HepG2 (cell line): ENCODE results near the gene SEC14L5. TPM values are rescaled to one million over a fixed set of nuclear protein-coding genes. Genes with fewer than 3 reads are reported as not detected.
A peak's percentile ranks its signal among the peaks of the same experiment; 100 is the strongest.

Experiments used
- CHCHD3 ChIP-seq: sonication (generic); formaldehyde crosslinking; IDR thresholded peaks from 2 replicates; pipeline ENCODE4 v1.8.0; 2022; ENCODE audit warnings: mild to moderate bottlenecking, missing genetic modification reagents, moderate library complexity
- HOXA5 ChIP-seq: sonication (generic); formaldehyde crosslinking; IDR thresholded peaks from 2 replicates; pipeline ENCODE4 v1.4.0; 2020; ENCODE audit warnings: missing genetic modification reagents
- KDM1A ChIP-seq: IDR thresholded peaks from 2 replicates; pipeline ENCODE4 v1.6.1; 2016; ENCODE audit warnings: missing compliant biosample characterization
- MATR3 ChIP-seq: sonication (generic); formaldehyde crosslinking; IDR thresholded peaks from 2 replicates; pipeline ENCODE4 v1.4.0; 2020; ENCODE audit warnings: missing genetic modification reagents
- TOE1 ChIP-seq: sonication (generic); formaldehyde crosslinking; IDR thresholded peaks from 2 replicates; pipeline ENCODE4 v1.4.0; 2020; ENCODE audit warnings: mild to moderate bottlenecking, missing genetic modification reagents
- ZBTB8A ChIP-seq: sonication (generic); formaldehyde crosslinking; IDR thresholded peaks from 2 replicates; pipeline ENCODE4 v1.4.0; 2020; ENCODE audit warnings: mild to moderate bottlenecking, low read depth, missing genetic modification reagents, borderline replicate concordance
- ZNF101 ChIP-seq: sonication (generic); formaldehyde crosslinking; IDR thresholded peaks from 2 replicates; pipeline ENCODE4 v1.4.0; 2020; ENCODE audit warnings: mild to moderate bottlenecking, low read depth, missing genetic modification reagents, borderline replicate concordance
- ZNF205 ChIP-seq: IDR thresholded peaks from 2 replicates; pipeline ENCODE4 v1.6.1; 2018; ENCODE audit warnings: missing biosample characterization, missing genetic modification reagents
- ZNF296 ChIP-seq: sonication (generic); formaldehyde crosslinking; conservative IDR thresholded peaks from 2 replicates; pipeline ENCODE4 v1.5.0; 2020; ENCODE audit warnings: mild to moderate bottlenecking, missing genetic modification reagents
- ZNF556 ChIP-seq: sonication (generic); formaldehyde crosslinking; IDR thresholded peaks from 2 replicates; pipeline ENCODE4 v1.4.0; 2020; ENCODE audit warnings: mild to moderate bottlenecking, missing genetic modification reagents, borderline replicate concordance
- ZNF563 ChIP-seq: sonication (generic); formaldehyde crosslinking; IDR thresholded peaks from 2 replicates; pipeline ENCODE4 v1.8.0; 2022; ENCODE audit warnings: mild to moderate bottlenecking, moderate library complexity, missing genetic modification reagents
- polyA plus RNA-seq, 8 experiments: library from polyadenylated mRNA; depleted of rRNA in 3 of 8; stranded (reverse) in 7 of 8; unstranded in 1 of 8; fragments of >200 nt; fragmentation: Illumina TruSeq in 4 of 8; extraction: Trizol in 4 of 8; gene quantifications; 2 replicates each; pipeline versions ENCODE4 v1.2.1 to v1.2.3, GENCODE V29; 2011 to 2016; ENCODE audit warnings: low read depth in 4 of 8, missing spikeins in 1 of 8, mixed read lengths in 1 of 8; ENCODE audit not compliant: insufficient read depth in 1 of 8
- total RNA-seq, 5 experiments: library from RNA; depleted of rRNA; stranded (reverse); fragments of >200 nt; fragmentation: Illumina TruSeq; extraction: Trizol; gene quantifications; 2 replicates each; pipeline ENCODE4 v1.2.3, GENCODE V29; 2016; ENCODE audit warnings: low read depth in 1 of 5
- TF ChIP-seq, protein P1 (sequence below): fragments of 450-650 bp; IDR thresholded peaks from 2 replicates; pipeline ENCODE4 v1.6.1; 2017; ENCODE audit warnings: mild to moderate bottlenecking
- TF ChIP-seq, protein P2 (sequence below): sonication (generic); formaldehyde crosslinking; IDR thresholded peaks from 2 replicates; pipeline ENCODE4 v1.8.0; 2022; ENCODE audit warnings: low read depth, missing genetic modification reagents
- TF ChIP-seq, protein P3 (sequence below): sonication (generic); formaldehyde crosslinking; IDR thresholded peaks from 2 replicates; pipeline ENCODE4 v1.4.0; 2020; ENCODE audit warnings: mild to moderate bottlenecking, missing genetic modification reagents
- TF ChIP-seq, protein P4 (sequence below): sonication (generic); formaldehyde crosslinking; IDR thresholded peaks from 2 replicates; pipeline ENCODE4 v1.5.0; 2020; ENCODE audit warnings: mild to moderate bottlenecking, missing genetic modification reagents
- TF ChIP-seq, protein P5 (sequence below): sonication (generic); formaldehyde crosslinking; IDR thresholded peaks from 2 replicates; pipeline ENCODE4 v1.4.0; 2020; ENCODE audit warnings: missing genetic modification reagents, mild to moderate bottlenecking, borderline replicate concordance

SEC14L5 gene
- total and polyA plus RNA-seq, 2 of the 13 experiments (the other 11 are each of a cell fraction or from before 2014, with no cell fraction given) = 0.40 to 0.42 TPM

DNA sequence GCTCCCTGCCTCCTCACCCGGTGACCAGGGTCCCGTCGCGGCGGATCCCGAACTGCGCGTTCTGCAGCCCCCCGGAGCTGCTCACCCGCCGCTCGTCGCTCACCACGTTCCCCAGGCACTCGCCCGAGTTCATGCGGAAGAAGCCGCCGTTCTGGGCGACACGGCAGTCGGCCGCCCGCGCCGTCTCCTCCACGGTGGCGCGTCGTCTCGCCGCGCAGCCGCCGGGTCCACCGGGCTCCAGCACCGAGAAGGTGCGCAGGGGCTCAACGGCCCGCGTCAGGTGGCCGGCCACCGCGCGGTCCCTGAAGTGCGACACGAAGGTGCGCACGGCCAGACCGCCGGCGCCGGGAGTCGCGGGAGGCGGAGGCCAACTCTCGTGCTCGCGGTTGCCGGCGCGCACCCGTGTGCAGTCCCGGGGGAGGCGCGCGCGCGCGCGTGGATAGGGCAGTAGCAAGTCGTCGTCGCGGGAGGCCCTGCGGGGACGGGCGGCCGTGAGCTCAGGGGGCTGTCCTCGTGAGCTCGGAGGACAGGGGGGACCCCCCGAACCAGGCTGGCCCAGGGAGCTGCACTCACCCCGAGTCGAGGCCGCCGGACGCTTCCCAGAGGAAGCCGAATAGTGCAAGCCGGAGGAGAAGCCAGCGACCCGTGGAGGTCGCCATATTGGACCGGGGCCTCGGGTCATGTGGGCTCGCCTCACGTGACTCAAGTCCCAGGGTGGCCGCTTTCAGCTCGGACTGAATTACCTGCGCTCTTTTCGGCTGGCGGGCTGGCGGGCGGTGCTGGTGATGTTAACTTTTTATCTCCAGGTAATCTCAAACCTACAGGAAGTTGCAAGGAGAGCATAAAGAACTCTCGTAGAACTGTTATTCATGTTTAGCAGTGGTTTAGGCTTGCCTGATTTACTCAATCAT, 75.4 kb downstream of the SEC14L5 start, which contains the start of gene NAGPA (continued):
- TF ChIP-seq, protein P1, sequence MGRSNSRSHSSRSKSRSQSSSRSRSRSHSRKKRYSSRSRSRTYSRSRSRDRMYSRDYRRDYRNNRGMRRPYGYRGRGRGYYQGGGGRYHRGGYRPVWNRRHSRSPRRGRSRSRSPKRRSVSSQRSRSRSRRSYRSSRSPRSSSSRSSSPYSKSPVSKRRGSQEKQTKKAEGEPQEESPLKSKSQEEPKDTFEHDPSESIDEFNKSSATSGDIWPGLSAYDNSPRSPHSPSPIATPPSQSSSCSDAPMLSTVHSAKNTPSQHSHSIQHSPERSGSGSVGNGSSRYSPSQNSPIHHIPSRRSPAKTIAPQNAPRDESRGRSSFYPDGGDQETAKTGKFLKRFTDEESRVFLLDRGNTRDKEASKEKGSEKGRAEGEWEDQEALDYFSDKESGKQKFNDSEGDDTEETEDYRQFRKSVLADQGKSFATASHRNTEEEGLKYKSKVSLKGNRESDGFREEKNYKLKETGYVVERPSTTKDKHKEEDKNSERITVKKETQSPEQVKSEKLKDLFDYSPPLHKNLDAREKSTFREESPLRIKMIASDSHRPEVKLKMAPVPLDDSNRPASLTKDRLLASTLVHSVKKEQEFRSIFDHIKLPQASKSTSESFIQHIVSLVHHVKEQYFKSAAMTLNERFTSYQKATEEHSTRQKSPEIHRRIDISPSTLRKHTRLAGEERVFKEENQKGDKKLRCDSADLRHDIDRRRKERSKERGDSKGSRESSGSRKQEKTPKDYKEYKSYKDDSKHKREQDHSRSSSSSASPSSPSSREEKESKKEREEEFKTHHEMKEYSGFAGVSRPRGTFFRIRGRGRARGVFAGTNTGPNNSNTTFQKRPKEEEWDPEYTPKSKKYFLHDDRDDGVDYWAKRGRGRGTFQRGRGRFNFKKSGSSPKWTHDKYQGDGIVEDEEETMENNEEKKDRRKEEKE = no peak
- TF ChIP-seq CHCHD3 (CRISPR knock-in tag) (peak; percentile 80), ZNF296 (no peak; the same call in 1 of the 2 replicates), ZNF101 (CRISPR knock-in tag) (0 out of 2 replicates have a peak, but pooled peaks have one; percentile 39), MATR3 (CRISPR knock-in tag) (0 out of 2 replicates have a peak, but pooled peaks have one; percentile 12), ZNF563 (peak; percentile 93), HOXA5 (CRISPR knock-in tag) (peak; percentile 97), TOE1 (CRISPR knock-in tag) (no peak; the same call in 1 of the 2 replicates), ZNF556 (peak; percentile 97), ZNF205 (CRISPR knock-in tag) (peak; percentile 85), ZBTB8A (CRISPR knock-in tag) (no peak), KDM1A (CRISPR knock-in tag) (no peak)
- TF ChIP-seq, protein P2, sequence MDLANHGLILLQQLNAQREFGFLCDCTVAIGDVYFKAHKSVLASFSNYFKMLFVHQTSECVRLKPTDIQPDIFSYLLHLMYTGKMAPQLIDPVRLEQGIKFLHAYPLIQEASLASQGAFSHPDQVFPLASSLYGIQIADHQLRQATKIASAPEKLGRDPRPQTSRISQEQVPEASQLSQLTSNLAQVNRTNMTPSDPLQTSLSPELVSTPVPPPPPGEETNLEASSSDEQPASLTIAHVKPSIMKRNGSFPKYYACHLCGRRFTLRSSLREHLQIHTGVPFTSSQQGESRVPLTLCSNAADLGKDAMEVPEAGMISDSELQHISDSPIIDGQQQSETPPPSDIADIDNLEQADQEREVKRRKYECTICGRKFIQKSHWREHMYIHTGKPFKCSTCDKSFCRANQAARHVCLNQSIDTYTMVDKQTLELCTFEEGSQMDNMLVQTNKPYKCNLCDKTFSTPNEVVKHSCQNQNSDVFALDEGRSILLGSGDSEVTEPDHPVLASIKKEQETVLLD (CRISPR knock-in tag) = no peak; the same call in 1 of the 2 replicates
- TF ChIP-seq, protein P3, sequence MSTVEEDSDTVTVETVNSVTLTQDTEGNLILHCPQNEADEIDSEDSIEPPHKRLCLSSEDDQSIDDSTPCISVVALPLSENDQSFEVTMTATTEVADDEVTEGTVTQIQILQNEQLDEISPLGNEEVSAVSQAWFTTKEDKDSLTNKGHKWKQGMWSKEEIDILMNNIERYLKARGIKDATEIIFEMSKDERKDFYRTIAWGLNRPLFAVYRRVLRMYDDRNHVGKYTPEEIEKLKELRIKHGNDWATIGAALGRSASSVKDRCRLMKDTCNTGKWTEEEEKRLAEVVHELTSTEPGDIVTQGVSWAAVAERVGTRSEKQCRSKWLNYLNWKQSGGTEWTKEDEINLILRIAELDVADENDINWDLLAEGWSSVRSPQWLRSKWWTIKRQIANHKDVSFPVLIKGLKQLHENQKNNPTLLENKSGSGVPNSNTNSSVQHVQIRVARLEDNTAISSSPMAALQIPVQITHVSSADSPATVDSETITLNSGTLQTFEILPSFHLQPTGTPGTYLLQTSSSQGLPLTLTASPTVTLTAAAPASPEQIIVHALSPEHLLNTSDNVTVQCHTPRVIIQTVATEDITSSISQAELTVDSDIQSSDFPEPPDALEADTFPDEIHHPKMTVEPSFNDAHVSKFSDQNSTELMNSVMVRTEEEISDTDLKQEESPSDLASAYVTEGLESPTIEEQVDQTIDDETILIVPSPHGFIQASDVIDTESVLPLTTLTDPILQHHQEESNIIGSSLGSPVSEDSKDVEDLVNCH (CRISPR knock-in tag) = no peak
- TF ChIP-seq, protein P4, sequence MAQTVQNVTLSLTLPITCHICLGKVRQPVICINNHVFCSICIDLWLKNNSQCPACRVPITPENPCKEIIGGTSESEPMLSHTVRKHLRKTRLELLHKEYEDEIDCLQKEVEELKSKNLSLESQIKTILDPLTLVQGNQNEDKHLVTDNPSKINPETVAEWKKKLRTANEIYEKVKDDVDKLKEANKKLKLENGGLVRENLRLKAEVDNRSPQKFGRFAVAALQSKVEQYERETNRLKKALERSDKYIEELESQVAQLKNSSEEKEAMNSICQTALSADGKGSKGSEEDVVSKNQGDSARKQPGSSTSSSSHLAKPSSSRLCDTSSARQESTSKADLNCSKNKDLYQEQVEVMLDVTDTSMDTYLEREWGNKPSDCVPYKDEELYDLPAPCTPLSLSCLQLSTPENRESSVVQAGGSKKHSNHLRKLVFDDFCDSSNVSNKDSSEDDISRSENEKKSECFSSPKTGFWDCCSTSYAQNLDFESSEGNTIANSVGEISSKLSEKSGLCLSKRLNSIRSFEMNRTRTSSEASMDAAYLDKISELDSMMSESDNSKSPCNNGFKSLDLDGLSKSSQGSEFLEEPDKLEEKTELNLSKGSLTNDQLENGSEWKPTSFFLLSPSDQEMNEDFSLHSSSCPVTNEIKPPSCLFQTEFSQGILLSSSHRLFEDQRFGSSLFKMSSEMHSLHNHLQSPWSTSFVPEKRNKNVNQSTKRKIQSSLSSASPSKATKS (CRISPR knock-in tag) = no peak
- TF ChIP-seq, protein P5, sequence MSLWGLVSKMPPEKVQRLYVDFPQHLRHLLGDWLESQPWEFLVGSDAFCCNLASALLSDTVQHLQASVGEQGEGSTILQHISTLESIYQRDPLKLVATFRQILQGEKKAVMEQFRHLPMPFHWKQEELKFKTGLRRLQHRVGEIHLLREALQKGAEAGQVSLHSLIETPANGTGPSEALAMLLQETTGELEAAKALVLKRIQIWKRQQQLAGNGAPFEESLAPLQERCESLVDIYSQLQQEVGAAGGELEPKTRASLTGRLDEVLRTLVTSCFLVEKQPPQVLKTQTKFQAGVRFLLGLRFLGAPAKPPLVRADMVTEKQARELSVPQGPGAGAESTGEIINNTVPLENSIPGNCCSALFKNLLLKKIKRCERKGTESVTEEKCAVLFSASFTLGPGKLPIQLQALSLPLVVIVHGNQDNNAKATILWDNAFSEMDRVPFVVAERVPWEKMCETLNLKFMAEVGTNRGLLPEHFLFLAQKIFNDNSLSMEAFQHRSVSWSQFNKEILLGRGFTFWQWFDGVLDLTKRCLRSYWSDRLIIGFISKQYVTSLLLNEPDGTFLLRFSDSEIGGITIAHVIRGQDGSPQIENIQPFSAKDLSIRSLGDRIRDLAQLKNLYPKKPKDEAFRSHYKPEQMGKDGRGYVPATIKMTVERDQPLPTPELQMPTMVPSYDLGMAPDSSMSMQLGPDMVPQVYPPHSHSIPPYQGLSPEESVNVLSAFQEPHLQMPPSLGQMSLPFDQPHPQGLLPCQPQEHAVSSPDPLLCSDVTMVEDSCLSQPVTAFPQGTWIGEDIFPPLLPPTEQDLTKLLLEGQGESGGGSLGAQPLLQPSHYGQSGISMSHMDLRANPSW (CRISPR knock-in tag) = 0 out of 2 replicates have a peak, but pooled peaks have one; percentile 33
